Endothelial cell (in vitro differentiated cells): ENCODE data around the gene CES1. TPM values are rescaled to one million over a fixed set of nuclear protein-coding genes. Genes with fewer than 3 reads are reported as not detected.
"Not testable (repeated sequence)": the region's sequence is repeated elsewhere in the genome, so short reads cannot be mapped to it uniquely, and the experiment has no call there.

Experiments
- DNase-seq: peaks from one replicate; pipeline ENCODE4 v3.0.0; 2021; ENCODE audit warnings: low spot score
- H3K27ac Mint-ChIP-seq: one replicate; pipeline ENCODE4 v1.8.0; 2021; ENCODE audit warnings: mixed read lengths, inconsistent platforms; ENCODE audit not compliant: unreplicated experiment
- H3K27me3 Mint-ChIP-seq: one replicate; pipeline ENCODE4 v1.8.0; 2021; ENCODE audit warnings: mild to moderate bottlenecking, moderate library complexity, mixed read lengths, inconsistent platforms; ENCODE audit not compliant: unreplicated experiment
- H3K36me3 Mint-ChIP-seq: one replicate; pipeline ENCODE4 v1.8.0; 2021; ENCODE audit warnings: mild to moderate bottlenecking, low read depth, mixed read lengths, inconsistent platforms; ENCODE audit not compliant: unreplicated experiment
- H3K4me1 Mint-ChIP-seq: one replicate; pipeline ENCODE4 v1.8.0; 2021; ENCODE audit warnings: mild to moderate bottlenecking, mixed read lengths, inconsistent platforms; ENCODE audit not compliant: unreplicated experiment
- H3K4me3 Mint-ChIP-seq: one replicate; pipeline ENCODE4 v1.8.0; 2021; ENCODE audit warnings: mild to moderate bottlenecking, mixed read lengths, inconsistent platforms; ENCODE audit not compliant: unreplicated experiment
- H3K9me3 Mint-ChIP-seq: one replicate; pipeline ENCODE4 v1.8.0; 2021; ENCODE audit warnings: mixed read lengths, inconsistent platforms; ENCODE audit not compliant: unreplicated experiment
- total RNA-seq: library from RNA; stranded (reverse); fragmentation: NEBNext Ultra II Directional; extraction: Animal tissue kit (Norgen Biotek cat#: 25700); gene quantifications from one replicate; pipeline ENCODE4 v1.2.1, GENCODE V29; 2021; ENCODE audit not compliant: unreplicated experiment
- TF ChIP-seq, protein P1 (sequence below): fragments of 200-600 bp; sonication (generic); IDR thresholded peaks from one replicate; pipeline ENCODE4 v1.5.0; 2021; ENCODE audit warnings: antibody characterized with exemption; ENCODE audit not compliant: unreplicated experiment

CES1 gene
- total RNA-seq, 1 donor from 2014 or later, result not detected

- TF ChIP-seq, protein P1, sequence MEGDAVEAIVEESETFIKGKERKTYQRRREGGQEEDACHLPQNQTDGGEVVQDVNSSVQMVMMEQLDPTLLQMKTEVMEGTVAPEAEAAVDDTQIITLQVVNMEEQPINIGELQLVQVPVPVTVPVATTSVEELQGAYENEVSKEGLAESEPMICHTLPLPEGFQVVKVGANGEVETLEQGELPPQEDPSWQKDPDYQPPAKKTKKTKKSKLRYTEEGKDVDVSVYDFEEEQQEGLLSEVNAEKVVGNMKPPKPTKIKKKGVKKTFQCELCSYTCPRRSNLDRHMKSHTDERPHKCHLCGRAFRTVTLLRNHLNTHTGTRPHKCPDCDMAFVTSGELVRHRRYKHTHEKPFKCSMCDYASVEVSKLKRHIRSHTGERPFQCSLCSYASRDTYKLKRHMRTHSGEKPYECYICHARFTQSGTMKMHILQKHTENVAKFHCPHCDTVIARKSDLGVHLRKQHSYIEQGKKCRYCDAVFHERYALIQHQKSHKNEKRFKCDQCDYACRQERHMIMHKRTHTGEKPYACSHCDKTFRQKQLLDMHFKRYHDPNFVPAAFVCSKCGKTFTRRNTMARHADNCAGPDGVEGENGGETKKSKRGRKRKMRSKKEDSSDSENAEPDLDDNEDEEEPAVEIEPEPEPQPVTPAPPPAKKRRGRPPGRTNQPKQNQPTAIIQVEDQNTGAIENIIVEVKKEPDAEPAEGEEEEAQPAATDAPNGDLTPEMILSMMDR, result no peak
- no peak overlapping the region for H3K27ac Mint-ChIP-seq
- no peaks in the 10 kb centered on the region for H3K36me3 Mint-ChIP-seq
- H3K9me3 Mint-ChIP-seq, result no peaks in the 10 kb centered on the region
- H3K4me1 Mint-ChIP-seq, result no peaks in the 10 kb centered on the region
- H3K27me3 Mint-ChIP-seq, result peaks cover 5% of the 10 kb centered on the region
- no peak overlapping the region for H3K4me3 Mint-ChIP-seq
- DNase-seq, result no peak
Observed at GRCh38 chr16:55830658-55831294, 2.1 kb downstream of the CES1 start.

- H3K27me3 Mint-ChIP-seq, H3K36me3 Mint-ChIP-seq, DNase-seq, H3K4me1 Mint-ChIP-seq, H3K4me3 Mint-ChIP-seq, H3K9me3 Mint-ChIP-seq, H3K27ac Mint-ChIP-seq: not testable (repeated sequence)
Observed at GRCh38 chr16:55829232-55829631, 3.7 kb downstream of the CES1 start.

DNA sequence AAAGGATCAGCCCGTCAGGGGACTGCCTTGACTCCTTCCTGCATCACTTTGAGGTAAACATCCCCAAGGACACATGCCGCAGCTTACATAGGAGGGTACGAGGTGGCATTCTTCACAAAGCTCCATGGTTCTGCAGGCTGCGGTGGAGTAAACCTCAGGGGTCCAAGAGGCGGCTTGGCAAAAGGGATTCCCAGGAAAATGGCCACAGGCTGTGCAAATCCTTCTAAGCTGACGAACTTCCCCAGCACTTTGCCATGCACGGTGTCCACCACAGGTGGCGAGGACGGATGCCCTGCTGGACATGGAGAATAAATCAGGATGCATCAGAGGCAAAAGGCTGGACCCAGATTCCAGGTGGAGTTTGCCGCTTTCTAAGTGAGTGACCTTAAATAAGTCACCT lies 4.2 kb downstream of the CES1 start:
- Mint-ChIP-seq H3K4me1 (no peaks in the 10 kb centered on the region), H3K9me3 (no peaks in the 10 kb centered on the region), H3K27ac (no peak overlapping the region), H3K27me3 (peaks cover 3% of the 10 kb centered on the region), H3K36me3 (no peaks in the 10 kb centered on the region), H3K4me3 (no peak overlapping the region)
- DNase-seq, result no peak
- TF ChIP-seq, protein P1, result no peak

- TF ChIP-seq, protein P1, result no peak
- Mint-ChIP-seq H3K27ac (no peak overlapping the region), H3K27me3 (peaks cover 1% of the 10 kb centered on the region), H3K36me3 (no peaks in the 10 kb centered on the region), H3K4me3 (no peak overlapping the region), H3K9me3 (no peaks in the 10 kb centered on the region), H3K4me1 (no peaks in the 10 kb centered on the region)
- no peak for DNase-seq
Observed at GRCh38 chr16:55825115-55825728, 7.7 kb downstream of the CES1 start.

GRCh38 chr16:55824473-55825000 lies 8.4 kb downstream of the CES1 start:
- Mint-ChIP-seq H3K4me3 (no peak overlapping the region), H3K9me3 (no peaks in the 10 kb centered on the region), H3K27me3 (peaks cover 1% of the 10 kb centered on the region), H3K4me1 (no peaks in the 10 kb centered on the region), H3K36me3 (no peaks in the 10 kb centered on the region), H3K27ac (no peak overlapping the region)
- TF ChIP-seq, protein P1, result no peak
- DNase-seq, result no peak
